ENCODE results near the gene SLC24A3. TPM values are rescaled to one million over a fixed set of nuclear protein-coding genes. Genes with fewer than 3 reads are reported as not detected.

Gene SLC24A3
- polyA plus RNA-seq, 1 donor, result 9.9 TPM

- peak overlapping the region; percentile 93 for H3K27ac ChIP-seq (ENCODE audit: low read length)
These were observed 545.2 kb downstream of the SLC24A3 start for GRCh38 chr20:19757487-19758132.

GRCh38 chr20:19758133-19758500 is 545.7 kb downstream of the SLC24A3 start, which contains the start of gene RIN2:
Gene RIN2, plus strand, starts transcription at chr20:19758258. Its CDS starts 131,344 bp downstream, at chr20:19889602.
- WGBS (ENCODE audit: insufficient coverage, low lambda C conversion rate), result no CpG with 5 or more reads among the region's 25 CpGs
- H3K4me1 ChIP-seq (ENCODE audit: control insufficient read depth, insufficient read depth, low read length), result peaks cover 7% of the 10 kb centered on the region
- DNase-seq, result peak in 1 of 2 donors; percentile 53
- no peaks in the 10 kb centered on the region for H3K27me3 ChIP-seq (ENCODE audit: control insufficient read depth, insufficient read depth, low read length)
- H3K4me3 ChIP-seq (ENCODE audit: low read length), result peak within 1 kb of the TSS; percentile 70
- H3K27ac ChIP-seq (ENCODE audit: low read length), result peak within 1 kb of the TSS; percentile 93
- no peaks in the 10 kb centered on the region for H3K9me3 ChIP-seq (ENCODE audit: control insufficient read depth, low read depth, low read length)
- H3K36me3 ChIP-seq (ENCODE audit: control insufficient read depth, insufficient read depth, low read length), result no peaks in the 10 kb centered on the region

More at GRCh38 chr20:19757487-19758132, 545.2 kb downstream of the SLC24A3 start:
- no peaks in the 10 kb centered on the region for H3K27me3 ChIP-seq (ENCODE audit: control insufficient read depth, insufficient read depth, low read length)
- H3K4me3 ChIP-seq (ENCODE audit: low read length), result peak overlapping the region; percentile 70
- 0% methylated on average over 2 of the region's 45 CpGs for WGBS (ENCODE audit: insufficient coverage, low lambda C conversion rate)
- H3K4me1 ChIP-seq (ENCODE audit: control insufficient read depth, insufficient read depth, low read length), result peaks cover 7% of the 10 kb centered on the region
- peak; percentile 95 to 97 for DNase-seq
- no peaks in the 10 kb centered on the region for H3K9me3 ChIP-seq (ENCODE audit: control insufficient read depth, low read depth, low read length)
- H3K36me3 ChIP-seq (ENCODE audit: control insufficient read depth, insufficient read depth, low read length), result no peaks in the 10 kb centered on the region

- no CpG with 5 or more reads among the region's 54 CpGs for WGBS (ENCODE audit: insufficient coverage, low lambda C conversion rate)
- peak overlapping the region; percentile 70 for H3K4me3 ChIP-seq (ENCODE audit: low read length)
- H3K9me3 ChIP-seq (ENCODE audit: control insufficient read depth, low read depth, low read length), result no peaks in the 10 kb centered on the region
- H3K4me1 ChIP-seq (ENCODE audit: control insufficient read depth, insufficient read depth, low read length), result peaks cover 7% of the 10 kb centered on the region
- peak overlapping the region; percentile 93 for H3K27ac ChIP-seq (ENCODE audit: low read length)
- no peaks in the 10 kb centered on the region for H3K27me3 ChIP-seq (ENCODE audit: control insufficient read depth, insufficient read depth, low read length)
- peak; percentile 47 to 76 for DNase-seq
- no peaks in the 10 kb centered on the region for H3K36me3 ChIP-seq (ENCODE audit: control insufficient read depth, insufficient read depth, low read length)
These were observed 546.3 kb downstream of the SLC24A3 start for GRCh38 chr20:19758501-19759331.

GRCh38 chr20:19760371-19760721 is 547.9 kb downstream of the SLC24A3 start:
- no peak for DNase-seq
- no peaks in the 10 kb centered on the region for H3K27me3 ChIP-seq (ENCODE audit: control insufficient read depth, insufficient read depth, low read length)
- peaks cover 7% of the 10 kb centered on the region for H3K4me1 ChIP-seq (ENCODE audit: control insufficient read depth, insufficient read depth, low read length)
- no peak overlapping the region for H3K27ac ChIP-seq (ENCODE audit: low read length)
- no CpG with 5 or more reads among the region's 3 CpGs for WGBS (ENCODE audit: insufficient coverage, low lambda C conversion rate)
- no peaks in the 10 kb centered on the region for H3K9me3 ChIP-seq (ENCODE audit: control insufficient read depth, low read depth, low read length)
- H3K36me3 ChIP-seq (ENCODE audit: control insufficient read depth, insufficient read depth, low read length), result no peaks in the 10 kb centered on the region
- no peak overlapping the region for H3K4me3 ChIP-seq (ENCODE audit: low read length)

- H3K9me3 ChIP-seq (ENCODE audit: control insufficient read depth, low read depth, low read length), result no peaks in the 10 kb centered on the region
- H3K4me3 ChIP-seq (ENCODE audit: low read length), result no peak overlapping the region
- no peak for DNase-seq
- no peaks in the 10 kb centered on the region for H3K36me3 ChIP-seq (ENCODE audit: control insufficient read depth, insufficient read depth, low read length)
- H3K27ac ChIP-seq (ENCODE audit: low read length), result no peak overlapping the region
- peaks cover 7% of the 10 kb centered on the region for H3K4me1 ChIP-seq (ENCODE audit: control insufficient read depth, insufficient read depth, low read length)
- no peaks in the 10 kb centered on the region for H3K27me3 ChIP-seq (ENCODE audit: control insufficient read depth, insufficient read depth, low read length)
These were observed 548.9 kb downstream of the SLC24A3 start for GRCh38 chr20:19761326-19761725.

- Histone ChIP-seq H3K27ac (ENCODE audit: low read length) (no peak overlapping the region), H3K36me3 (ENCODE audit: control insufficient read depth, insufficient read depth, low read length) (no peaks in the 10 kb centered on the region), H3K9me3 (ENCODE audit: control insufficient read depth, low read depth, low read length) (no peaks in the 10 kb centered on the region), H3K4me3 (ENCODE audit: low read length) (no peak overlapping the region), H3K27me3 (ENCODE audit: control insufficient read depth, insufficient read depth, low read length) (no peaks in the 10 kb centered on the region), H3K4me1 (ENCODE audit: control insufficient read depth, insufficient read depth, low read length) (peaks cover 4% of the 10 kb centered on the region)
- WGBS (ENCODE audit: insufficient coverage, low lambda C conversion rate), result no CpG with 5 or more reads among the region's 2 CpGs
- DNase-seq, result no peak
These were observed 549.4 kb downstream of the SLC24A3 start for GRCh38 chr20:19761841-19762240.

GRCh38 chr20:19764207-19764606 is 551.8 kb downstream of the SLC24A3 start:
- H3K4me3 ChIP-seq (ENCODE audit: low read length), result no peak overlapping the region

GRCh38 chr20:19765266-19765665 is 552.8 kb downstream of the SLC24A3 start:
- no peaks in the 10 kb centered on the region for H3K9me3 ChIP-seq (ENCODE audit: control insufficient read depth, low read depth, low read length)
- H3K27me3 ChIP-seq (ENCODE audit: control insufficient read depth, insufficient read depth, low read length), result no peaks in the 10 kb centered on the region
- no peaks in the 10 kb centered on the region for H3K36me3 ChIP-seq (ENCODE audit: control insufficient read depth, insufficient read depth, low read length)
- DNase-seq, result peak in 1 of 2 donors; percentile 37
- H3K4me3 ChIP-seq (ENCODE audit: low read length), result no peak overlapping the region
- no peak overlapping the region for H3K27ac ChIP-seq (ENCODE audit: low read length)
- no peaks in the 10 kb centered on the region for H3K4me1 ChIP-seq (ENCODE audit: control insufficient read depth, insufficient read depth, low read length)
- no CpG with 5 or more reads among the region's 2 CpGs for WGBS (ENCODE audit: insufficient coverage, low lambda C conversion rate)

More at GRCh38 chr20:19764207-19764606, 551.8 kb downstream of the SLC24A3 start:
- no peaks in the 10 kb centered on the region for H3K9me3 ChIP-seq (ENCODE audit: control insufficient read depth, low read depth, low read length)
- no peaks in the 10 kb centered on the region for H3K27me3 ChIP-seq (ENCODE audit: control insufficient read depth, insufficient read depth, low read length)
- no peaks in the 10 kb centered on the region for H3K36me3 ChIP-seq (ENCODE audit: control insufficient read depth, insufficient read depth, low read length)
- no peak overlapping the region for H3K27ac ChIP-seq (ENCODE audit: low read length)
- 68% methylated on average over 5 of the region's 8 CpGs for WGBS (ENCODE audit: insufficient coverage, low lambda C conversion rate)
- H3K4me1 ChIP-seq (ENCODE audit: control insufficient read depth, insufficient read depth, low read length), result peaks cover 3% of the 10 kb centered on the region
- DNase-seq, result no peak

- 100% methylated on average over 1 of the region's 4 CpGs for WGBS (ENCODE audit: insufficient coverage, low lambda C conversion rate)
- Histone ChIP-seq H3K27me3 (ENCODE audit: control insufficient read depth, insufficient read depth, low read length) (no peaks in the 10 kb centered on the region), H3K27ac (ENCODE audit: low read length) (no peak overlapping the region), H3K4me3 (ENCODE audit: low read length) (no peak overlapping the region), H3K9me3 (ENCODE audit: control insufficient read depth, low read depth, low read length) (no peaks in the 10 kb centered on the region), H3K4me1 (ENCODE audit: control insufficient read depth, insufficient read depth, low read length) (no peaks in the 10 kb centered on the region), H3K36me3 (ENCODE audit: control insufficient read depth, insufficient read depth, low read length) (no peaks in the 10 kb centered on the region)
- no peak for DNase-seq
These were observed 553.5 kb downstream of the SLC24A3 start for GRCh38 chr20:19765913-19766312.

GRCh38 chr20:19767070-19767469 is 554.6 kb downstream of the SLC24A3 start:
- Histone ChIP-seq H3K4me3 (ENCODE audit: low read length) (no peak overlapping the region), H3K36me3 (ENCODE audit: control insufficient read depth, insufficient read depth, low read length) (no peaks in the 10 kb centered on the region), H3K27ac (ENCODE audit: low read length) (no peak overlapping the region), H3K27me3 (ENCODE audit: control insufficient read depth, insufficient read depth, low read length) (no peaks in the 10 kb centered on the region), H3K9me3 (ENCODE audit: control insufficient read depth, low read depth, low read length) (no peaks in the 10 kb centered on the region), H3K4me1 (ENCODE audit: control insufficient read depth, insufficient read depth, low read length) (no peaks in the 10 kb centered on the region)
- DNase-seq, result no peak
- no CpG with 5 or more reads among the region's 4 CpGs for WGBS (ENCODE audit: insufficient coverage, low lambda C conversion rate)
